GM12892 (cell line): Measurements from ENCODE around the gene DUSP10.

Experiments used
- DNase-seq: peaks from one replicate; pipeline ENCODE4 v3.0.0; 2011; ENCODE audit not compliant: insufficient read length
- FAIRE-seq: peaks from 2 replicates; lab custom pipeline; 2011; peaks lifted over from hg19 to GRCh38; lab: Jason Lieb, UNC
- POLR2A ChIP-seq: IDR thresholded peaks from 2 replicates; pipeline ENCODE4 v1.6.1; 2011; ENCODE audit warnings: low read depth, low read length, control low read depth
- POLR2AphosphoS5 ChIP-seq: IDR thresholded peaks from 2 replicates; pipeline ENCODE4 v1.6.1; 2011; ENCODE audit warnings: low read depth, low read length, control low read depth
- TAF1 ChIP-seq: IDR thresholded peaks from 2 replicates; pipeline ENCODE4 v1.6.1; 2011; ENCODE audit warnings: low read depth, mild to moderate bottlenecking, control low read depth, low read length, borderline replicate concordance

DUSP10 gene

DNA sequence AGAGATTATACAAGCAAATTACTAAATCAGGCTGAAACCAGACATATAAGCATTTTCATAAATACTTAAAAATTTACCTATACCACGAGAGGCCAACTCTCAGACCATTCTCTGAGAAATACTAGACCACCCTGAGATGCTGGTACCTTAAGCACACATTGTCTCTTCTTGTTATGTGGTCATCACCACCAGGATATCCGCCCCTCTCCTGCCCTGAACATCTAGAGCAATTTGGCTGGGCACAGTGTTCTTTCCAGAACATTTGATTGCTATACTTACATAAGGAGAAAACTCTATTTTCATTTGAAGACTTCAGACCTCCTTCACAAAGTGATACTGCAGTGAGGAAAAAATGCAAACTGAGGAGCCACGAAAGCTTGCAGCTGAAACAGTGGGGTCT is 36.2 kb upstream of the DUSP10 start:
- FAIRE-seq = no peak
- TF ChIP-seq POLR2A (no peak), POLR2AphosphoS5 (no peak), TAF1 (no peak)
- DNase-seq = no peak

DNA sequence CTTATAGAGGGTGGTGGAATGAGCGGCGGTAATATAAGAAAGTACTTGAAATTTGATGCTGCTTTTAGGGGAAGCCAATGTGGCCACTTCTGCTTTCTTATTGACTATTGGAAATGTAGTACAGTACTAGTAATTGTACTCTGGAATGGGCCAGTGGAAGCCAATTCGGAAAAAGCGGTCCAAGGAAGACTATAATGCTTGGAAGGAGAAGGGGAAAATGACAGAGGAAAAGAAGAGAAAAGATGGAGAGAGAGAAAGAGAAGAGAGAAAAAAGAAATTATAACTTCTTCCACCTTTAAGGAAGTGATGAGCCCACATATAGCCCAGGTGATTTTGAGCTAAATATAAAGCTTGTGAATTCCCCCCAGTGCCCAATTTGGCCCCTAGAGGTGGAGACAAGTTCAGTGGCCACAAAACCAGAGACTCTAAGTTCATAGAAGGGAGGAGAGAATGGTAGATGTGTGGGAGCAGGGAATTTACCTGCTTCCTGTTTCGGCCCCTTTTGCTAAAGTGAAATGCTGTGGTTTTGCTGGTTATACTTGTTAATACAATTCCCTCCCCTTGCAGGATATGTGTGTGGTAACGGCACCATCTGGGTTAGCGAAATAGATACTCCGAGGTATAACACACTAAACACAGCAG is 35.7 kb upstream of the DUSP10 start:
- FAIRE-seq (peak; percentile 97), DNase-seq (no peak)
- TF ChIP-seq TAF1 (no peak), POLR2AphosphoS5 (peak; percentile 66; the same call in 1 of the 2 replicates)

DNA sequence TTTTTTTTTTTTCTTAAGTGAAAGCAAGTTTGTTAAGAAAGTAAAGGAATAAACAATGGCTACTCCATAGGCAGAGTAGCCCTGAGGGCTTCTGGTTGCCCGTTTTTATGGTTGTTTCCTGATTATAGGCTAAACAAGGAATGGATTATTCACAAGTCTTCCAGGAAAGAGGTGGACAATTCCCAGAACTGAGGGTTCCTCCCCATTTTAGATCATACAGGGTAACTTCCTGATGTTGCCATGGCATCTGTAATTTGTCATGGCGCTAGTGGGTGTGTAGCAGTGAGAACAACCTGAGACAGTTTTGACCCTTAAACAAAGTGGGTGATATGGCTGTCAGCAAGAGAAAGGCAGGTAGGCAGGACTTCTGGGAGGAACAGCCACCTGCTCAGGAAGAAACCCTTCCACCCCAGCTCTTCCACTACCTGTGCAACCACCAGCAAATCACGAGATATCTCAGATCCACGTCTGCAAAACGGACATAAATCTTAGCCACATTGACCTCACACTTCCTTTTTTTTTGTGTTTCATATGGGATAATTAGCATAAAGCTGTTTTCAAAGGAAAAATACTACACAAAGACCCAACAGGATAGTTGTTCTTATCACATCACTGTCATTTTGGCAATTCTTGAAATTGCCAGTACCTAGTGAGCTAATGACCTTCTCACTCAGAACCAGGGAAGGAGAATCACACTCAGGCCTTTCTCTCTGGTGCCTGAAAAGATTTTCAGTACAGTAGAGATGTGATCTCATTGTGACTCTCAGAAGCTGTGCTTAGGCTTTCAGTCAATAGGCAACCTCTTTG is 34.8 kb upstream of the DUSP10 start:
- FAIRE-seq (peak; percentile 89), DNase-seq (no peak)
- TF ChIP-seq POLR2AphosphoS5 = 0 out of 2 replicates have a peak, but pooled peaks have one; percentile 37
- no peak for TF ChIP-seq TAF1
- no peak for TF ChIP-seq POLR2A

DNA sequence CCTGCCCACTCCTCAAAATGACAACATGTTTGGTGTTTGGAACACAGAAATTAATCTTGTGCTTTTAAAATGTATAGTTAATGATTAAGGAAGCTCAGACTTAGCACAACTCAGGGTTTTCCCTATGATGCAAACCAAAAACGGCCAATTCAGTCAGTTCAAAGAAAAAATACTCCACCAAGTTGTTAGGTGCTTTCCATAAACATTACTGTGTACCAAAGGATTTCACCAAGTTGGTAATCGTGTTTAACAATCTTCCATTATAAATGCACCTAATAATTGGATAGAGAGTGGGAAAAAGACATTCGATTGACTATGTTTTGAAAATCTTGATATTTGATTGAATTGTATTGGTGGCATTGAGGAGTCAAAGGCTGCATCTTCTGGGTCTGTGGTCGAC is 33.3 kb upstream of the DUSP10 start:
- FAIRE-seq = peak; percentile 74

DNA sequence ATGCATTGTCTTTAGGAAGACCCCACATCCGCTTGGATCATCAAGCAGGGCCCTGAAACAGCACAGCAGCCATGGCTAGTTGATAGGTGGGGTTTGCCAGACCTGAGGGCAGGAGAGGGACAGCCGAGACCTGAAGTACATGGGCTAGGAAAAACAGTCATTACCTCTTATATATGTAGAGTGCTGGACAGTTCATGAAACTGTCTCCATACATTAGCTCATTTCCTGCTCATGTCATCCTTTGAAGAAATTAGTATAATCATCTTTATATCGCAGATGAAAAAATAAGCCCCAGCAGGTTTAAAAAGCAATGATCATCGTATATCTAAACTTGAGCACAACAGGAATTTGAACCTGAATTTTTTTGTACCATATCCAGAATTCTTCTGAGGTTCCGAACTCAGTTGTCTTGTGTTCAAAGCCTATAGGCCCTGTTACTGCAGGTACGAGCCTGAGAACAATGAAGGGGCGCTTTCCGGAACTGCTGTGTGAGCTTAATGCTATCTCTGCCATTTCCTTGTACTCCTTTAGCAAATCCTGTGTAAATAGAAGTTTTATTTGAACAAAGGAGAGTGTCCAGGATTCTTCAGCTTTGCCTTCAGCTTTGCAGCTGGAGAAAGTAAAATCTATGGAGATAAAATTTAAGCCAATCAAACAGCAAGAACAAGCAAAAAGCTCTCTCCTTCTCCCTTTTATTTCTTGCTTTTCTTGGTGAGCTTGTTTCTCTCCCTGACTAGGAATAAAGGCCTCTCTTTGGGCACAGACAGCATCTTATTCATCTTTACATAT is 32.4 kb upstream of the DUSP10 start:
- TF ChIP-seq TAF1 = no peak
- no peak for TF ChIP-seq POLR2A
- TF ChIP-seq POLR2AphosphoS5 = no peak
- DNase-seq (no peak), FAIRE-seq (peak; percentile 24)

More for the DNA sequence above, 33.3 kb upstream of the DUSP10 start:
- TF ChIP-seq TAF1 (no peak), POLR2A (no peak), POLR2AphosphoS5 (no peak)
- no peak for DNase-seq

DNA sequence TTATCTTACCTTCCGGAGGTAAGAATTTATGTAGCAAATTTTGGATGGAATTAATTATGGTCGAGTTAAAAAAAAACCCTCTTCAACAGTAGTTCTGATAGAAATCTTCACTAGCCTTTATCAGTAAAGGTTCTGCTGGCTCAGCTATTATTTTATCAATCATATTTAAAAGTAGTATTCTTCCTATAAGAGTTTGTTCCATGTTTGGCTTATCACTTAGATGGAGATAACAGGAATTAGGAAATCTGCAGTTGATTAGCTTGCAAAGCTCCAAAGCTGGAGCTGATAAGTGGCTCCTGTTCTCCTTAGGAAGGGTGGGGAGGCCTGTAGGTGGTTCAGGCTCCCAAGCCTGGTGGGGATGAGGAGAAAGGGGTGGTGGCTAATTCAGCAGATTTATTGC is 31.5 kb upstream of the DUSP10 start:
- no peak for FAIRE-seq
- TF ChIP-seq POLR2A = no peak
- no peak for TF ChIP-seq POLR2AphosphoS5
- TF ChIP-seq TAF1 = no peak
- DNase-seq = no peak

DNA sequence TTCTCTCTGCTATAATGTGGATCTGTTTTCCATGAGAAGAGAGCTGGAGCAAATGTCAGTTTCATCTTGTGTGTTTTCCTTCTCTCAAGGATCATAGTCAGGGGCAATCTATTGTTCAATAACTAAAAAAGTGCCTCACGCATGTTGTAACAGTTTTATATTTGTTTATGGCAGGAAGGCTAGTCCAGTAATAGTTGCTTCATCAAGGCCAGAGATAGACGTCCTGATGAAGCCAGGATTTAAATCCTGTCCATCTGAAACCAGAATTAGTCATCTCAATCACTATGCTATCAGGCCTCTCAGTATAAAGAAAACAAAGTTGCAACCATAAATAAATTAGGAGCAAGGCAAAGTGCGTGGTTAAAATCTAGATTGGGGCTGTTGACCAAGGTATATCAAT is 30.2 kb upstream of the DUSP10 start:
- DNase-seq (no peak), FAIRE-seq (peak; percentile 67)
- TF ChIP-seq POLR2AphosphoS5 = no peak
- no peak for TF ChIP-seq TAF1
- no peak for TF ChIP-seq POLR2A

DNA sequence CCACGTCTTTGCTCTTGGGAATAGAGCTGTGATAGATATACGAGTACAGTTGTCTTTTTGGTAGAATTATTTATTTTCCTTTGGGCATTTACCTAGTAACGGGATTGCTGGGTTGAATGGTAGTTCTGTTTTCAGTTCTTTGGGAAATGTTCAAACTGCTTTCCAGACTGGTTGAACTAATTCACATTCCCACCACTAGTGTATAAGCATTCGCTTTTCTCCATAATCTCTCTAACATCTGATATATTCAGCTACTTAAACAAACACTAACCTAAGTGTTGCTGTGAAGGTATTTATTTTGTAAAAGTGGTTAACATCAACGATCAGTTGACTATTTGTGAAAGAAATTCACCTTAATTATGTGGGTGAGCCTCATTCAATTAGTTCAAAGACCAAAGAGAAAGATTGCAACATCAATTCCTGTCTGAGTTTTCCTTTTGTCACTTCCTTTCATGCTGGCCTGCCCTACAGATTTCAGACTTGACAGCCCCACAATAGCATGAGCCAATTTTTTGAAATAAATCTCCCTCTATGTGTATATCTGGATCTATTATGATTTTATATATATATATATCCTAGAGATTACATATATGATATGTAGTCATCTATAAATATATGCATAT is 26.7 kb upstream of the DUSP10 start:
- FAIRE-seq (no peak), DNase-seq (no peak)
- TF ChIP-seq TAF1 (no peak), POLR2A (no peak), POLR2AphosphoS5 (no peak)

DNA sequence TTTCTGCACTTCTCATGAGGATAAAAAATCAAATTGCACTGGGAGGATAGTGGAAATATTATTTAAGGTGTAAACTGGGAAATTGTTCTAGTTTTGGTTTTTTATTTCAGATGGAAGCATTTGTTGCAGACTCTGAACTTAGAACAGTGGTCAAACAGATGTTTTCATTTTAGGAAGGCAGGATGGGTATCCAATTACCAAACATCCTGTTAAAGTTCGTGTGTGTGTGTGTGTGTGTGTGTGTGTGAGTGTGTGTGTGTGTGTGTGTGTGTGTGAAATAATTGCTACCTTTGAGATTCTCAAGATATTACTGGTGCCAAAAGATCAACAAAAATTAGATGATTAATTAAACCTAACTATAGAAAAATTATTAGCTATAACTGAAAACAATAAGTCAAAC is 24.3 kb upstream of the DUSP10 start:
- no peak for DNase-seq
- TF ChIP-seq POLR2A = no peak
- no peak for TF ChIP-seq POLR2AphosphoS5
- TF ChIP-seq TAF1 = no peak
- FAIRE-seq = no peak

DNA sequence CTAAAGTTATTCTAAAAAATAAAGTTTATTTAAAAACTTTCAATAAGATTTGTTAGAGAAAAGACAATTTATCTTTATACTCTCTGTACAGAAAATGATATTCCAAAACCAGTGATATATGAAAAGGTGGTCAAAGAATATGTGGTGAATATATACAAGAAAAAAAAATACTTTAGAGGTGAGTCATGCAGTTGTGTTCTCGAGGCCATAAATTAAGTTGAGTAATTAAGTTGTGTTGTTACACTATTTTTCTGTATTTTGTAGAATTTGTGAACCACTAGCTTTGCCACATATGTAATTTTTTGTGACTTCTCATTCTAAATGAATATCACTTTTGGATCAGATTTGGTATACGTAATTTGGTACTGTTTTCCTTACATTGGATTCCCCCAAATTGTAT is 23.6 kb upstream of the DUSP10 start:
- FAIRE-seq = no peak
- DNase-seq = no peak
- no peak for TF ChIP-seq TAF1
- no peak for TF ChIP-seq POLR2A
- no peak for TF ChIP-seq POLR2AphosphoS5

DNA sequence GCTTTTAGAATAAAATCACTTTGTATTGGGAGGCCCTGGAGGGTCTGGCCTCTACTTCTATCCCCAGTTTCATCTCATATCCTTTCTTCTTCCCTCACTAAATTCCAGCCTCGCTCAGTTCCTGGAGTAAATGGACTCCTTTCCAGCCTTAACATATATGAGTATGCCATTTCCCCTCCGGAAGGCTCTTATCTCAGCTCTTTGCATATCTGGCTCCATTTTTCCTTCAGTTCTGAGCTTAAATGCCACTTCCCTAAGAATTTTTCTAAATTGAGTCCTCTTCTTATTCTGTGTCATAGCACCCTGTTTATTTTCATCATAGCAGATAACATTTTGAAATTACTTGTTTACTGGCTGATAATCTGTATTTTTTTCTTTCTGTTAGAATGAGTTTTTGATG is 20.2 kb upstream of the DUSP10 start:
- TF ChIP-seq POLR2A (no peak), POLR2AphosphoS5 (no peak), TAF1 (no peak)
- FAIRE-seq (no peak), DNase-seq (no peak)
